Ishikawa (cell line): ENCODE measurements around the gene BICDL2.

Experiments used
- CEBPB ChIP-seq: IDR thresholded peaks from 2 replicates; pipeline ENCODE4 v1.6.1; 2012
- CREB1 ChIP-seq: IDR thresholded peaks from 2 replicates; pipeline ENCODE4 v1.6.1; 2012; ENCODE audit warnings: low read depth
- EGR1 ChIP-seq: IDR thresholded peaks from 2 replicates; pipeline ENCODE4 v1.6.1; 2012
- EP300 ChIP-seq: IDR thresholded peaks from 2 replicates; pipeline ENCODE4 v1.6.1; 2012; ENCODE audit warnings: borderline replicate concordance
- NFIC ChIP-seq: IDR thresholded peaks from 2 replicates; pipeline ENCODE4 v1.6.1; 2012
- REST ChIP-seq: IDR thresholded peaks from 2 replicates; pipeline ENCODE4 v1.6.1; 2012; ENCODE audit warnings: low read depth, mild to moderate bottlenecking
- TAF1 ChIP-seq: IDR thresholded peaks from 2 replicates; pipeline ENCODE4 v1.6.1; 2012; ENCODE audit warnings: low read depth, mild to moderate bottlenecking
- TCF12 ChIP-seq: IDR thresholded peaks from 2 replicates; pipeline ENCODE4 v1.6.1; 2012; ENCODE audit warnings: low read depth
- TEAD4 ChIP-seq: IDR thresholded peaks from 2 replicates; pipeline ENCODE4 v1.6.1; 2012
- YY1 ChIP-seq: IDR thresholded peaks from 2 replicates; pipeline ENCODE4 v1.6.1; 2012; ENCODE audit warnings: low read depth
- TF ChIP-seq, protein P1 (sequence below): IDR thresholded peaks from 2 replicates; pipeline ENCODE4 v1.6.1; 2012
- TF ChIP-seq, protein P2 (sequence below): IDR thresholded peaks from 2 replicates; pipeline ENCODE4 v1.6.1; 2012

GRCh38 chr16:3046641-3047386 is 10.1 kb upstream of the BICDL2 start:
- TF ChIP-seq CEBPB: no peak
- TF ChIP-seq TEAD4: no peak
- TF ChIP-seq, protein P1, sequence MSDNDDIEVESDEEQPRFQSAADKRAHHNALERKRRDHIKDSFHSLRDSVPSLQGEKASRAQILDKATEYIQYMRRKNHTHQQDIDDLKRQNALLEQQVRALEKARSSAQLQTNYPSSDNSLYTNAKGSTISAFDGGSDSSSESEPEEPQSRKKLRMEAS: no peak
- TF ChIP-seq CREB1: no peak
- TF ChIP-seq REST: no peak
- TF ChIP-seq NFIC: no peak
- TF ChIP-seq TAF1: no peak
- TF ChIP-seq, protein P2, sequence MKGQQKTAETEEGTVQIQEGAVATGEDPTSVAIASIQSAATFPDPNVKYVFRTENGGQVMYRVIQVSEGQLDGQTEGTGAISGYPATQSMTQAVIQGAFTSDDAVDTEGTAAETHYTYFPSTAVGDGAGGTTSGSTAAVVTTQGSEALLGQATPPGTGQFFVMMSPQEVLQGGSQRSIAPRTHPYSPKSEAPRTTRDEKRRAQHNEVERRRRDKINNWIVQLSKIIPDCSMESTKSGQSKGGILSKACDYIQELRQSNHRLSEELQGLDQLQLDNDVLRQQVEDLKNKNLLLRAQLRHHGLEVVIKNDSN: no peak
- no peak for TF ChIP-seq EP300
- TF ChIP-seq YY1: no peak
- TF ChIP-seq TCF12: no peak
- TF ChIP-seq EGR1: no peak
